HCT116 (cell line): Measurements from ENCODE around the gene REPS2. TPM values are rescaled to one million over a fixed set of nuclear protein-coding genes. Genes with fewer than 3 reads are reported as not detected.
A peak's percentile ranks its signal among the peaks of the same experiment; 100 is the strongest.

Source experiments
- ATAC-seq: fragments of 200-7000 bp; cut with Tn5 transposase; 2 replicates; pipeline ENCODE4 v1.9.1; 2020; ENCODE audit warnings: mild to moderate bottlenecking, moderate library complexity
- BruUV-seq: library from RNA; stranded (reverse); fragments of 400-500 nt; replicated peaks from 2 replicates; lab custom pipeline; 2021; lab: Mats Ljungman, UMichigan
- CTCF ChIA-PET: fragments of 300-600 bp; sonication (Branson Sonifier 250); formaldehyde crosslinking; loops from one replicate; lab custom pipeline; 2021; ENCODE audit warnings: antibody characterized with exemption; lab: Charles Lee
- POLR2A ChIA-PET: fragments of 300-600, 350-600 bp; sonication (Branson Sonifier 250); formaldehyde crosslinking; loops from one replicate; lab custom pipeline; 2021; ENCODE audit warnings: antibody characterized with exemption; lab: Charles Lee
- RAD21 ChIA-PET, 2 experiments: fragments of 300-600 bp; sonication (Branson Sonifier 250); formaldehyde crosslinking; loops; one replicate each; lab custom pipeline; 2023; ENCODE audit warnings: low total read pairs in 2 of 2; ENCODE audit not compliant: uncharacterized antibody in 2 of 2, unreplicated experiment in 2 of 2, low non-redundant PET in 1 of 2; lab: Charles Lee
- DNase-seq: peaks from one replicate; pipeline ENCODE4 v3.0.0-alpha.2; 2010; ENCODE audit warnings: low read depth, low spot score
- H2AFZ ChIP-seq: fragments of 200-600 bp; shearing (Covaris generic), sonication (generic); 2 replicates; pipeline ENCODE4 v1.6.1; 2017; ENCODE audit warnings: low read depth, mixed run types, mixed read lengths, antibody characterized with exemption, low read length; ENCODE audit not compliant: poor library complexity, severe bottlenecking
- H3K27ac ChIP-seq: 2 replicates; pipeline ENCODE4 v1.5.1; 2012; ENCODE audit warnings: low read depth, low read length
- H3K27me3 ChIP-seq: fragments of 200-600 bp; sonication (generic); 2 replicates; pipeline ENCODE4 v1.6.1; 2016; ENCODE audit warnings: mixed run types, low read length, mixed read lengths; ENCODE audit not compliant: insufficient read depth
- H3K36me3 ChIP-seq, 2 experiments: fragments of 200-500 bp in 1 of 2; fragments of 200-600 bp in 1 of 2; sonication (Bioruptor generic) in 1 of 2; sonication (generic) in 1 of 2; 2 replicates each; pipeline versions ENCODE4 v1.5.1 to v1.6.1; 2014 to 2016; ENCODE audit warnings: low read length in 2 of 2, inconsistent platforms in 1 of 2, mixed read lengths in 1 of 2, mixed run types in 1 of 2; ENCODE audit not compliant: insufficient read depth in 2 of 2, control insufficient read depth in 1 of 2
- H3K4me1 ChIP-seq, 2 experiments: fragments of 200-600 bp in 1 of 2; sonication (generic) in 1 of 2; 2 replicates each; pipeline versions ENCODE4 v1.5.1 to v1.6.1; 2012 to 2017; ENCODE audit warnings: low read length in 2 of 2, inconsistent platforms in 1 of 2, mild to moderate bottlenecking in 1 of 2, mixed read lengths in 1 of 2, mixed run types in 1 of 2, moderate library complexity in 1 of 2; ENCODE audit not compliant: insufficient read depth in 2 of 2, control insufficient read depth in 1 of 2
- H3K4me2 ChIP-seq: fragments of 200-600 bp; sonication (generic); 2 replicates; pipeline ENCODE4 v1.6.1; 2017; ENCODE audit warnings: mixed run types, low read length, mixed read lengths
- H3K4me3 ChIP-seq, 2 experiments: fragments of 200-600 bp in 1 of 2; sonication (generic) in 1 of 2; replicated peaks in 1 of 2; 2 replicates each; pipeline ENCODE4 v1.5.1; 2011 to 2016; ENCODE audit warnings: low read length in 2 of 2, control low read depth in 1 of 2, low read depth in 1 of 2, mild to moderate bottlenecking in 1 of 2, mixed read lengths in 1 of 2, mixed run types in 1 of 2
- H3K79me2 ChIP-seq: fragments of 200-600 bp; sonication (generic); 2 replicates; pipeline ENCODE4 v1.6.1; 2017; ENCODE audit warnings: mild to moderate bottlenecking, mixed run types, low read length, moderate library complexity, mixed read lengths; ENCODE audit not compliant: insufficient read depth
- H3K9ac ChIP-seq: fragments of 200-600 bp; sonication (generic); 2 replicates; pipeline ENCODE4 v1.6.1; 2016; ENCODE audit warnings: low read length, mixed read lengths
- H3K9me2 ChIP-seq: fragments of 200-600 bp; sonication (generic), shearing (Covaris generic); 2 replicates; pipeline ENCODE4 v1.6.1; 2017; ENCODE audit warnings: mixed run types, mild to moderate bottlenecking, moderate library complexity; ENCODE audit not compliant: insufficient read depth
- H3K9me3 ChIP-seq, 2 experiments: fragments of 200-500 bp in 1 of 2; fragments of 200-600 bp in 1 of 2; sonication (Bioruptor generic) in 1 of 2; sonication (generic) in 1 of 2; 2 replicates each; pipeline ENCODE4 v1.6.1; 2014 to 2017; ENCODE audit warnings: low read length in 2 of 2, mixed read lengths in 2 of 2, inconsistent platforms in 1 of 2, low read depth in 1 of 2, mild to moderate bottlenecking in 1 of 2, mixed run types in 1 of 2, moderate library complexity in 1 of 2; ENCODE audit not compliant: control insufficient read depth in 1 of 2, insufficient read depth in 1 of 2
- H4K20me1 ChIP-seq: fragments of 200-600 bp; sonication (generic), shearing (Covaris generic); 2 replicates; pipeline ENCODE4 v1.6.1; 2017; ENCODE audit warnings: mixed run types, mild to moderate bottlenecking, moderate library complexity; ENCODE audit not compliant: insufficient read depth
- CBX3 ChIP-seq: IDR thresholded peaks from 2 replicates; pipeline ENCODE4 v1.6.1; 2012; ENCODE audit warnings: low read depth
- EGR1 ChIP-seq: IDR thresholded peaks from 2 replicates; pipeline ENCODE4 v1.6.1; 2012; ENCODE audit warnings: low read depth
- EZH2phosphoT487 ChIP-seq: fragments of 200-600 bp; IDR thresholded peaks from 2 replicates; pipeline ENCODE4 v1.6.1; 2018; ENCODE audit warnings: antibody characterized with exemption, borderline replicate concordance
- JUND ChIP-seq: IDR thresholded peaks from 2 replicates; pipeline ENCODE4 v1.6.1; 2012
- RAD21 ChIP-seq: IDR thresholded peaks from 2 replicates; pipeline ENCODE4 v1.6.1; 2012; ENCODE audit warnings: low read depth, mild to moderate bottlenecking
- SP1 ChIP-seq: IDR thresholded peaks from 2 replicates; pipeline ENCODE4 v1.6.1; 2012; ENCODE audit warnings: low read depth
- SRF ChIP-seq: IDR thresholded peaks from 2 replicates; pipeline ENCODE4 v1.6.1; 2012; ENCODE audit warnings: low read depth
- ZFX ChIP-seq: fragments of 450-650 bp; IDR thresholded peaks from 2 replicates; pipeline ENCODE4 v1.6.1; 2017
- intact Hi-C: fragments of 100-400 bp; cut with micrococcal nuclease; formaldehyde crosslinking; loops from 2 replicates; pipeline ENCODE4 v1.10.0; 2022
- total RNA-seq: library from RNA; stranded (reverse); gene quantifications from one replicate; pipeline ENCODE4 v1.2.1, GENCODE V29; 2021; ENCODE audit not compliant: unreplicated experiment
- TF ChIP-seq, protein P1 (sequence below), 3 experiments: fragments of 200-600 bp in 1 of 3; sonication (generic) in 1 of 3; IDR thresholded peaks in 2 of 3; conservative IDR thresholded peaks in 1 of 3; 2 replicates each; pipeline ENCODE4 v1.5.1; 2012 to 2017; ENCODE audit warnings: low read depth in 2 of 3, low read length in 2 of 3, antibody characterized with exemption in 1 of 3, borderline replicate concordance in 1 of 3, control low read depth in 1 of 3, mild to moderate bottlenecking in 1 of 3, mixed read lengths in 1 of 3, mixed run types in 1 of 3, moderate library complexity in 1 of 3; ENCODE audit not compliant: insufficient read depth in 1 of 3
- TF ChIP-seq, protein P2 (sequence below): IDR thresholded peaks from 2 replicates; pipeline ENCODE4 v1.6.1; 2012

REPS2 gene
- total RNA-seq, 1 experiment from 2014 or later: 4.5 TPM

DNA sequence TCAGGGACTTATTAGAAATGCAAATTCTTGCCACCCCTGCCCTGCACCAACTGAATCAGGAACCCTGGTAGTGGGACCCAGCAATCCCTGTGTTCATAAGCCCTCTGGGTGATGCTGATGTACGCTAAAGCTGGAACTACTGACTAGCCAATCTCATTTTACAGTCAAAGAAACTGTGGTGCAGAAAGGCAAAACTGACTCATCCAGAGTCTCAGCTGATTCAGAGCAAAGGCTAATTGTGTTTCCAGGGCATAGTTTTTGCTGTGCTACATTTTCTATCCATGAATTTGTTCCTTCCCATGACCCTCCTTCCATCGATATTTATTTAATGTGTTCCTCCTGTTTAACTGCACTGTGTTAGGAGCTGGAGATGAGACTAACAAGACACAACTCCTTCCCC, 207.5 kb downstream of the REPS2 start:
- Histone ChIP-seq H3K9ac (no peak overlapping the region), H3K27ac (no peak overlapping the region), H3K79me2 (no peaks in the 10 kb centered on the region), H2AFZ (no peak overlapping the region), H3K4me3 (no peak overlapping the region), H3K9me2 (no peaks in the 10 kb centered on the region), H3K4me2 (no peak overlapping the region), H3K4me1 (no peaks in the 10 kb centered on the region), H3K9me3 (no peaks in the 10 kb centered on the region), H3K27me3 (no peaks in the 10 kb centered on the region), H4K20me1 (no peaks in the 10 kb centered on the region), H3K36me3 (no peaks in the 10 kb centered on the region)
- RAD21 ChIA-PET: no interaction called here
- POLR2A ChIA-PET: no interaction called here
- BruUV-seq: no TSS peak
- no peak for DNase-seq
- ATAC-seq: no peak
- intact Hi-C loops: no loop called here
- CTCF ChIA-PET: no interaction called here
- TF ChIP-seq SRF (no peak), EZH2phosphoT487 (no peak)

DNA sequence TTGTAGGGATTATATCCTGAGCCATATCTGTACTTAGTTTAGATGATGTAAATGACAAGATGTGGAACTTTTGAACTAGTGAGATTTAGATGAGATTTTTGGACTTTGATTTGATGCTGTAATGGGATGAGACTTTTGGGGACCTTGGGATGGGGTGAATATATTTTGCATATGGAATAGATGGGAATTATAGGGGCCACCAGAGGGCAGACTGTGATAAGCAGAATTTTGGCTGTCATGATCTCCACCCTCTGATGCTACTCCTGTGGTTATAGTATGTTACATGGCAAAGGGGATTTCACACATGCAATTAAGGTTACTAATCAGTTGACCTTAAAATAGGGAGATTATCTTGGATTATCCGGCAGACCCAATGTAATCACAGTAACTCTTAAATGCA, 214.5 kb downstream of the REPS2 start:
- Histone ChIP-seq H3K79me2 (no peaks in the 10 kb centered on the region), H3K36me3 (no peaks in the 10 kb centered on the region), H3K9me2 (no peaks in the 10 kb centered on the region), H3K9me3 (no peaks in the 10 kb centered on the region), H3K4me1 (no peaks in the 10 kb centered on the region), H3K9ac (no peak overlapping the region), H3K4me2 (no peak overlapping the region), H3K4me3 (no peak overlapping the region), H3K27ac (no peak overlapping the region), H4K20me1 (no peaks in the 10 kb centered on the region), H2AFZ (no peak overlapping the region), H3K27me3 (no peaks in the 10 kb centered on the region)
- intact Hi-C loops: loop anchor here (1.0 to 2.0 kb wide), 2 partner anchors 430 to 529 kb away; no protein-coding TSS in a partner anchor
- ChIA-PET RAD21 (no interaction called here), POLR2A (no interaction called here), CTCF (no interaction called here)
- DNase-seq (no peak), ATAC-seq (no peak)
- BruUV-seq: no TSS peak
- TF ChIP-seq EZH2phosphoT487 (no peak), CBX3 (no peak), RAD21 (peak; percentile 60), SRF (no peak), EGR1 (no peak), SP1 (no peak), ZFX (no peak), JUND (no peak)
- TF ChIP-seq, protein P1, sequence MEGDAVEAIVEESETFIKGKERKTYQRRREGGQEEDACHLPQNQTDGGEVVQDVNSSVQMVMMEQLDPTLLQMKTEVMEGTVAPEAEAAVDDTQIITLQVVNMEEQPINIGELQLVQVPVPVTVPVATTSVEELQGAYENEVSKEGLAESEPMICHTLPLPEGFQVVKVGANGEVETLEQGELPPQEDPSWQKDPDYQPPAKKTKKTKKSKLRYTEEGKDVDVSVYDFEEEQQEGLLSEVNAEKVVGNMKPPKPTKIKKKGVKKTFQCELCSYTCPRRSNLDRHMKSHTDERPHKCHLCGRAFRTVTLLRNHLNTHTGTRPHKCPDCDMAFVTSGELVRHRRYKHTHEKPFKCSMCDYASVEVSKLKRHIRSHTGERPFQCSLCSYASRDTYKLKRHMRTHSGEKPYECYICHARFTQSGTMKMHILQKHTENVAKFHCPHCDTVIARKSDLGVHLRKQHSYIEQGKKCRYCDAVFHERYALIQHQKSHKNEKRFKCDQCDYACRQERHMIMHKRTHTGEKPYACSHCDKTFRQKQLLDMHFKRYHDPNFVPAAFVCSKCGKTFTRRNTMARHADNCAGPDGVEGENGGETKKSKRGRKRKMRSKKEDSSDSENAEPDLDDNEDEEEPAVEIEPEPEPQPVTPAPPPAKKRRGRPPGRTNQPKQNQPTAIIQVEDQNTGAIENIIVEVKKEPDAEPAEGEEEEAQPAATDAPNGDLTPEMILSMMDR (IDR thresholded peaks at IDR 0.05 in 2 of 3, conservative IDR thresholded peaks at IDR 0.05 in 1 of 3; ENCODE audit: borderline replicate concordance in 1 of 3, insufficient read depth in 1 of 3, low read depth in 2 of 3, low read length in 2 of 3): peak; percentile 20 to 35 (median 33); a peak in 5 of 6 replicates
- TF ChIP-seq, protein P2, sequence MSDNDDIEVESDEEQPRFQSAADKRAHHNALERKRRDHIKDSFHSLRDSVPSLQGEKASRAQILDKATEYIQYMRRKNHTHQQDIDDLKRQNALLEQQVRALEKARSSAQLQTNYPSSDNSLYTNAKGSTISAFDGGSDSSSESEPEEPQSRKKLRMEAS: no peak
